SK-N-SH treated with all-trans-retinoic acid at 6 μM for 48 hours (cell line): ENCODE results near the gene AMBP.

Experiments
- ATAC-seq: fragments of 200-7000 bp; cut with Tn5 transposase; 3 replicates; pipeline ENCODE4 v1.9.1; 2020; ENCODE audit warnings: mild to moderate bottlenecking, moderate library complexity
- ARNTL ChIP-seq: fragments of 450-650 bp; formaldehyde crosslinking; IDR thresholded peaks from 2 replicates; pipeline ENCODE4 v1.5.0; 2020; ENCODE audit warnings: low read depth, mild to moderate bottlenecking, moderate library complexity, borderline replicate concordance
- CSDC2 ChIP-seq: fragments of 250-450 bp; sonication (Bioruptor Pico); IDR thresholded peaks from 2 replicates; pipeline ENCODE4 v1.5.0; 2020; ENCODE audit warnings: mild to moderate bottlenecking, moderate library complexity
- ESRRG ChIP-seq: fragments of 250-450 bp; sonication (Bioruptor Pico); IDR thresholded peaks from 2 replicates; pipeline ENCODE4 v1.6.1; 2021; ENCODE audit warnings: mild to moderate bottlenecking
- GLIS3 ChIP-seq: fragments of 250-450 bp; sonication (Bioruptor Pico); IDR thresholded peaks from 2 replicates; pipeline ENCODE4 v1.5.0; 2020; ENCODE audit warnings: mild to moderate bottlenecking, moderate library complexity
- OSR1 ChIP-seq: fragments of 250-450 bp; sonication (Bioruptor Pico); IDR thresholded peaks from 2 replicates; pipeline ENCODE4 v1.8.0; 2022; ENCODE audit warnings: moderate library complexity, mild to moderate bottlenecking, inconsistent platforms
- PATZ1 ChIP-seq: fragments of 250-450 bp; sonication (Bioruptor Pico); IDR thresholded peaks from 2 replicates; pipeline ENCODE4 v1.8.0; 2020; ENCODE audit warnings: mild to moderate bottlenecking, moderate library complexity, borderline replicate concordance
- PPARA ChIP-seq: fragments of 250-450 bp; sonication (Bioruptor Pico); IDR thresholded peaks from 2 replicates; pipeline ENCODE4 v1.5.0; 2020; ENCODE audit warnings: mild to moderate bottlenecking, borderline replicate concordance
- RARB ChIP-seq: fragments of 250-450 bp; sonication (Bioruptor Pico); IDR thresholded peaks from 2 replicates; pipeline ENCODE4 v1.8.0; 2021; ENCODE audit warnings: mild to moderate bottlenecking, moderate library complexity
- SNAI2 ChIP-seq: fragments of 250-450 bp; sonication (Bioruptor Pico); IDR thresholded peaks from 2 replicates; pipeline ENCODE4 v1.5.0; 2020; ENCODE audit warnings: mild to moderate bottlenecking, moderate library complexity
- TCF4 ChIP-seq: fragments of 250-450 bp; sonication (Bioruptor Pico); IDR thresholded peaks from 2 replicates; pipeline ENCODE4 v1.8.0; 2021; ENCODE audit warnings: mild to moderate bottlenecking, moderate library complexity, borderline replicate concordance
- TOX ChIP-seq: fragments of 250-450 bp; sonication (Bioruptor Pico); IDR thresholded peaks from 2 replicates; pipeline ENCODE4 v1.8.0; 2021; ENCODE audit warnings: mild to moderate bottlenecking, moderate library complexity, borderline replicate concordance
- TSHZ2 ChIP-seq: fragments of 250-450 bp; sonication (Bioruptor Pico); IDR thresholded peaks from 2 replicates; pipeline ENCODE4 v1.5.0; 2020; ENCODE audit warnings: mild to moderate bottlenecking, moderate library complexity
- ZC3H10 ChIP-seq: fragments of 250-450 bp; sonication (Bioruptor Pico); IDR thresholded peaks from 2 replicates; pipeline ENCODE4 v1.5.1; 2021; ENCODE audit warnings: mild to moderate bottlenecking, moderate library complexity
- ZFP30 ChIP-seq: fragments of 450-650 bp; formaldehyde crosslinking; IDR thresholded peaks from 2 replicates; pipeline ENCODE4 v1.5.0; 2022; ENCODE audit warnings: mild to moderate bottlenecking, moderate library complexity
- ZNF565 ChIP-seq: fragments of 450-650 bp; formaldehyde crosslinking; conservative IDR thresholded peaks from 2 replicates; pipeline ENCODE4 v1.5.0; 2020; ENCODE audit warnings: low read depth, mild to moderate bottlenecking, moderate library complexity
- ZNF70 ChIP-seq: fragments of 450-650 bp; formaldehyde crosslinking; IDR thresholded peaks from 2 replicates; pipeline ENCODE4 v1.5.0; 2020; ENCODE audit warnings: mild to moderate bottlenecking, moderate library complexity
- ZNF8 ChIP-seq: fragments of 450-650 bp; formaldehyde crosslinking; IDR thresholded peaks from 2 replicates; pipeline ENCODE4 v1.5.0; 2020; ENCODE audit warnings: mild to moderate bottlenecking, moderate library complexity
- TF ChIP-seq, protein P1 (sequence below): fragments of 250-450 bp; sonication (Bioruptor Pico); IDR thresholded peaks from 2 replicates; pipeline ENCODE4 v1.5.1; 2021; ENCODE audit warnings: mild to moderate bottlenecking, moderate library complexity
- TF ChIP-seq, protein P2 (sequence below): fragments of 250-450 bp; sonication (Bioruptor Pico); IDR thresholded peaks from 2 replicates; pipeline ENCODE4 v1.5.1; 2020; ENCODE audit warnings: low read depth, mild to moderate bottlenecking, moderate library complexity

Gene AMBP

GRCh38 chr9:114027159-114027862 lies 50.8 kb downstream of the AMBP start:
- TF ChIP-seq ZC3H10 (CRISPR knock-in tag) = no peak
- TF ChIP-seq, protein P1, sequence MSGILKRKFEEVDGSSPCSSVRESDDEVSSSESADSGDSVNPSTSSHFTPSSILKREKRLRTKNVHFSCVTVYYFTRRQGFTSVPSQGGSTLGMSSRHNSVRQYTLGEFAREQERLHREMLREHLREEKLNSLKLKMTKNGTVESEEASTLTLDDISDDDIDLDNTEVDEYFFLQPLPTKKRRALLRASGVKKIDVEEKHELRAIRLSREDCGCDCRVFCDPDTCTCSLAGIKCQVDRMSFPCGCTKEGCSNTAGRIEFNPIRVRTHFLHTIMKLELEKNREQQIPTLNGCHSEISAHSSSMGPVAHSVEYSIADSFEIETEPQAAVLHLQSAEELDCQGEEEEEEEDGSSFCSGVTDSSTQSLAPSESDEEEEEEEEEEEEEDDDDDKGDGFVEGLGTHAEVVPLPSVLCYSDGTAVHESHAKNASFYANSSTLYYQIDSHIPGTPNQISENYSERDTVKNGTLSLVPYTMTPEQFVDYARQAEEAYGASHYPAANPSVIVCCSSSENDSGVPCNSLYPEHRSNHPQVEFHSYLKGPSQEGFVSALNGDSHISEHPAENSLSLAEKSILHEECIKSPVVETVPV (CRISPR knock-in tag) = no peak
- TF ChIP-seq TSHZ2 (CRISPR knock-in tag) = no peak
- TF ChIP-seq OSR1 (CRISPR knock-in tag) = no peak
- TF ChIP-seq, protein P2, sequence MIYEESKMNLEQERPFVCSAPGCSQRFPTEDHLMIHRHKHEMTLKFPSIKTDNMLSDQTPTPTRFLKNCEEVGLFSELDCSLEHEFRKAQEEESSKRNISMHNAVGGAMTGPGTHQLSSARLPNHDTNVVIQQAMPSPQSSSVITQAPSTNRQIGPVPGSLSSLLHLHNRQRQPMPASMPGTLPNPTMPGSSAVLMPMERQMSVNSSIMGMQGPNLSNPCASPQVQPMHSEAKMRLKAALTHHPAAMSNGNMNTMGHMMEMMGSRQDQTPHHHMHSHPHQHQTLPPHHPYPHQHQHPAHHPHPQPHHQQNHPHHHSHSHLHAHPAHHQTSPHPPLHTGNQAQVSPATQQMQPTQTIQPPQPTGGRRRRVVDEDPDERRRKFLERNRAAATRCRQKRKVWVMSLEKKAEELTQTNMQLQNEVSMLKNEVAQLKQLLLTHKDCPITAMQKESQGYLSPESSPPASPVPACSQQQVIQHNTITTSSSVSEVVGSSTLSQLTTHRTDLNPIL (CRISPR knock-in tag) = no peak
- TF ChIP-seq SNAI2 (CRISPR knock-in tag) = no peak
- no peak for TF ChIP-seq GLIS3 (CRISPR knock-in tag)
- no peak for TF ChIP-seq PATZ1 (CRISPR knock-in tag)
- no peak for TF ChIP-seq RARB
- no peak for TF ChIP-seq PPARA (CRISPR knock-in tag)
- TF ChIP-seq ESRRG = no peak
- TF ChIP-seq ZNF565 (CRISPR knock-in tag) = no peak
- no peak for TF ChIP-seq ZNF70
- TF ChIP-seq TCF4 (CRISPR knock-in tag) = no peak
- no peak for TF ChIP-seq ZFP30
- TF ChIP-seq CSDC2 = no peak
- no peak for ATAC-seq

DNA sequence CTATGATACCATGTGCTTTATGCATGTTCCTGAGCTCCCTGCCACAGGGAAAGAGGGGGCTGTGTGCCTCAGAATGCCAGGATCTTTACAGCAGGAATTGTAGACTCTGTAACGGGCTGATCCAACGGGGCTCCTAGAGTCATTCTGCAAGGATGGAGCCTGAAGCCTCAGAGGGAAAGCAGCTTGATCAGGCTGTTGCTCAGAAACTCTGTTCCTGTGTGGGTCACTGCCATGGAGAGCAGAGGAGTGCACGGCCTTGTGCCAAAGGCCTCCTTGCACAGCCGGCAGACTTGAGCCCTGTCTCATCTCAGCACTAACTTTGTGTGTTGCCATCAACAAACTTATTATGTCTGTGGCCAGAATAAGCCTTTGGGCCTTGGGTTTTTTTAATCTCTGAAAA lies 51.8 kb downstream of the AMBP start:
- no peak for ATAC-seq
- TF ChIP-seq ZFP30 (no peak), TOX (CRISPR knock-in tag) (no peak)

DNA sequence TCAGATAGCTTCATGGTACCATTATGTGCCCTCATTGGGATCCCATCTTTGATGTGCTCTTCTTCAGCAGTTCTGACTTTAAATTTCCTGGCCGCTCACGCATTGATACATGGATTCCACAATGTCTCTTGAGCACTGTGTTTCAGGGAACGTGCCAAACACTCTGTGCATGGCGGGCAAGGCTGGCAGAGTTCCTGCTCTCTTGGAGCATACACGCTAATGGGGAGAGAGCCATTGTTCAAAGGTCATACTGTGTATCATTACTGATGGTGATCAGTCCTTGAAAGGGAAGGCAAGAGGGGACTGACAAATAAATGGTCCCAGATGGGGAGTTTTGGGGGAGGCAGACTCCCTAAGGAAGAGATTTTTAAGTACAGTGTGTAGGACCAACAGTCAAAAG lies 52.3 kb downstream of the AMBP start:
- no peak for ATAC-seq
- no peak for TF ChIP-seq ARNTL (CRISPR knock-in tag)
- no peak for TF ChIP-seq RARB
- TF ChIP-seq GLIS3 (CRISPR knock-in tag) = no peak
- no peak for TF ChIP-seq ZNF565 (CRISPR knock-in tag)
- TF ChIP-seq ZFP30 = no peak
- TF ChIP-seq SNAI2 (CRISPR knock-in tag) = no peak
- no peak for TF ChIP-seq CSDC2
- TF ChIP-seq, protein P1 (CRISPR knock-in tag) = no peak
- no peak for TF ChIP-seq ZNF70

- no peak for ATAC-seq
- TF ChIP-seq RARB (no peak), TOX (CRISPR knock-in tag) (no peak), ZNF8 (CRISPR knock-in tag) (no peak), TSHZ2 (CRISPR knock-in tag) (no peak), ARNTL (CRISPR knock-in tag) (no peak), TCF4 (CRISPR knock-in tag) (no peak), OSR1 (CRISPR knock-in tag) (no peak), SNAI2 (CRISPR knock-in tag) (no peak)
- TF ChIP-seq, protein P2 (CRISPR knock-in tag) = no peak
These were observed 52.8 kb downstream of the AMBP start for GRCh38 chr9:114025196-114025753.
